Measurements from ENCODE around the gene GKN1.

Gene GKN1

GRCh38 chr2:69010437-69011194 is 36.2 kb downstream of the GKN1 start:
- DNase-seq = no peak

- DNase-seq = no peak
These were observed 37.2 kb downstream of the GKN1 start for GRCh38 chr2:69011611-69012157.

- DNase-seq = peak in 13 of 14 donors; percentile 24 to 75 (median 52)
These were observed 38.1 kb downstream of the GKN1 start for GRCh38 chr2:69012310-69013141.

GRCh38 chr2:69013142-69013839 is 38.9 kb downstream of the GKN1 start, which contains the start of gene ANTXR1:
Gene ANTXR1 (plus strand): TSS chr2:69013179. CDS start chr2:69013500, 321 bp downstream.
- DNase-seq = peak in 10 of 14 donors; percentile 31 to 75 (median 52)

- DNase-seq = no peak
These were observed 39.7 kb downstream of the GKN1 start for GRCh38 chr2:69013840-69014821.

GRCh38 chr2:69017080-69017479 is 42.6 kb downstream of the GKN1 start:
- DNase-seq = no peak

GRCh38 chr2:69017835-69018234 is 43.4 kb downstream of the GKN1 start:
- no peak for DNase-seq

- no peak for DNase-seq
These were observed 44.3 kb downstream of the GKN1 start for GRCh38 chr2:69018678-69019095.

GRCh38 chr2:69020496-69021426 is 46.3 kb downstream of the GKN1 start:
- DNase-seq = no peak

GRCh38 chr2:69021727-69022126 is 47.3 kb downstream of the GKN1 start:
- DNase-seq = no peak

GRCh38 chr2:69022548-69022947 is 48.1 kb downstream of the GKN1 start:
- DNase-seq = no peak

GRCh38 chr2:69023236-69023635 is 48.8 kb downstream of the GKN1 start:
- no peak for DNase-seq

GRCh38 chr2:69026026-69026425 is 51.6 kb downstream of the GKN1 start:
- peak in 1 of 14 donors; percentile 6 for DNase-seq

GRCh38 chr2:69026691-69027459 is 52.4 kb downstream of the GKN1 start:
- no peak for DNase-seq

Measured in C1 segment of cervical spinal cord (tissue), 14 donors.